ENCODE data around the gene SLC44A4.
A peak's percentile ranks its signal among the peaks of the same experiment; 100 is the strongest.

SLC44A4 gene

GRCh38 chr6:31878726-31879125 is at the start of gene SLC44A4:
Gene SLC44A4, minus strand, starts transcription at chr6:31878997. Its CDS starts 17 bp downstream, at chr6:31878980.
- Histone ChIP-seq H3K79me2 (ENCODE audit: low read length) (no peaks in the 10 kb centered on the region), H3K27ac (ENCODE audit: low read length) (no peak within 1 kb of the TSS), H3K27me3 (replicated peaks; ENCODE audit: insufficient read depth, low read length) (no peaks in the 10 kb centered on the region), H4K20me1 (ENCODE audit: insufficient read depth, low read length) (no peaks in the 10 kb centered on the region), H3K9me3 (replicated peaks; ENCODE audit: insufficient read depth, low read length) (no peaks in the 10 kb centered on the region), H3K4me2 (ENCODE audit: low read depth, low read length) (no peak within 1 kb of the TSS), H3F3A (ENCODE audit: insufficient read depth, low read length) (no peaks in the 10 kb centered on the region), H3K4me3 (ENCODE audit: low read length) (no peak within 1 kb of the TSS), H3K4me1 (ENCODE audit: low read length) (no peaks in the 10 kb centered on the region), H3K9me2 (replicated peaks; ENCODE audit: insufficient read depth, low read length) (no peaks in the 10 kb centered on the region), H3K36me3 (replicated peaks; ENCODE audit: insufficient read depth, low read length) (no peaks in the 10 kb centered on the region), H3K9ac (ENCODE audit: low read length) (no peak within 1 kb of the TSS), H2AFZ (ENCODE audit: low read length) (no peak within 1 kb of the TSS)
- DNase-seq: no peak
- no peak for TF ChIP-seq EZH2 (optimal IDR thresholded peaks at IDR 0.05; ENCODE audit: low read depth, low read length)
- no peak for TF ChIP-seq CTCF (IDR thresholded peaks at IDR 0.05; ENCODE audit: low read length)
- TF ChIP-seq EZH2phosphoT487 (IDR thresholded peaks at IDR 0.05; ENCODE audit: low read length): no peak

GRCh38 chr6:31928672-31928939 is 49.8 kb upstream of the SLC44A4 start:
- TF ChIP-seq EZH2phosphoT487 (IDR thresholded peaks at IDR 0.05; ENCODE audit: low read length): no peak
- TF ChIP-seq CTCF (IDR thresholded peaks at IDR 0.05; ENCODE audit: low read length): no peak
- no peak for TF ChIP-seq EZH2 (optimal IDR thresholded peaks at IDR 0.05; ENCODE audit: low read depth, low read length)
- no peak overlapping the region for H3K4me2 ChIP-seq (ENCODE audit: low read depth, low read length)

GRCh38 chr6:31927863-31928671 is 49.3 kb upstream of the SLC44A4 start:
- Histone ChIP-seq H3K9me3 (replicated peaks; ENCODE audit: insufficient read depth, low read length) (no peaks in the 10 kb centered on the region), H3K27ac (ENCODE audit: low read length) (no peak overlapping the region), H4K20me1 (ENCODE audit: insufficient read depth, low read length) (no peaks in the 10 kb centered on the region), H3K9me2 (replicated peaks; ENCODE audit: insufficient read depth, low read length) (no peaks in the 10 kb centered on the region), H3K36me3 (replicated peaks; ENCODE audit: insufficient read depth, low read length) (no peaks in the 10 kb centered on the region), H3K4me2 (ENCODE audit: low read depth, low read length) (peak overlapping the region; percentile 31), H2AFZ (ENCODE audit: low read length) (peak overlapping the region; percentile 78), H3K4me3 (ENCODE audit: low read length) (peak overlapping the region; percentile 28; the same call in 1 of the 2 replicates), H3K27me3 (replicated peaks; ENCODE audit: insufficient read depth, low read length) (no peaks in the 10 kb centered on the region; the same call in 1 of the 2 replicates), H3F3A (ENCODE audit: insufficient read depth, low read length) (no peaks in the 10 kb centered on the region), H3K9ac (ENCODE audit: low read length) (no peak overlapping the region), H3K4me1 (ENCODE audit: low read length) (no peaks in the 10 kb centered on the region), H3K79me2 (ENCODE audit: low read length) (no peaks in the 10 kb centered on the region)
- no peak for TF ChIP-seq EZH2 (optimal IDR thresholded peaks at IDR 0.05; ENCODE audit: low read depth, low read length)
- TF ChIP-seq EZH2phosphoT487 (IDR thresholded peaks at IDR 0.05; ENCODE audit: low read length): no peak
- TF ChIP-seq CTCF (IDR thresholded peaks at IDR 0.05; ENCODE audit: low read length): no peak
- DNase-seq: no peak

More at GRCh38 chr6:31928672-31928939, 49.8 kb upstream of the SLC44A4 start:
- no peaks in the 10 kb centered on the region for H3K79me2 ChIP-seq (ENCODE audit: low read length)
- no peak overlapping the region for H3K9ac ChIP-seq (ENCODE audit: low read length)
- H3K27ac ChIP-seq (ENCODE audit: low read length): no peak overlapping the region
- no peaks in the 10 kb centered on the region for H4K20me1 ChIP-seq (ENCODE audit: insufficient read depth, low read length)
- no peak overlapping the region for H2AFZ ChIP-seq (ENCODE audit: low read length)
- H3K9me2 ChIP-seq (replicated peaks; ENCODE audit: insufficient read depth, low read length): no peaks in the 10 kb centered on the region
- no peaks in the 10 kb centered on the region; the same call in 1 of the 2 replicates for H3K27me3 ChIP-seq (replicated peaks; ENCODE audit: insufficient read depth, low read length)
- H3K4me1 ChIP-seq (ENCODE audit: low read length): no peaks in the 10 kb centered on the region
- no peak for DNase-seq
- H3K36me3 ChIP-seq (replicated peaks; ENCODE audit: insufficient read depth, low read length): no peaks in the 10 kb centered on the region
- H3K9me3 ChIP-seq (replicated peaks; ENCODE audit: insufficient read depth, low read length): no peaks in the 10 kb centered on the region
- H3K4me3 ChIP-seq (ENCODE audit: low read length): no peak overlapping the region
- no peaks in the 10 kb centered on the region for H3F3A ChIP-seq (ENCODE audit: insufficient read depth, low read length)

Data from MM.1S (cell line).